Measurements from ENCODE around the gene POLE. TPM values are rescaled to one million over a fixed set of nuclear protein-coding genes. Genes with fewer than 3 reads are reported as not detected.

Gene POLE
- total and polyA plus RNA-seq, 4 donors, result 7.6 to 39.2 (median 19.7) TPM

DNA sequence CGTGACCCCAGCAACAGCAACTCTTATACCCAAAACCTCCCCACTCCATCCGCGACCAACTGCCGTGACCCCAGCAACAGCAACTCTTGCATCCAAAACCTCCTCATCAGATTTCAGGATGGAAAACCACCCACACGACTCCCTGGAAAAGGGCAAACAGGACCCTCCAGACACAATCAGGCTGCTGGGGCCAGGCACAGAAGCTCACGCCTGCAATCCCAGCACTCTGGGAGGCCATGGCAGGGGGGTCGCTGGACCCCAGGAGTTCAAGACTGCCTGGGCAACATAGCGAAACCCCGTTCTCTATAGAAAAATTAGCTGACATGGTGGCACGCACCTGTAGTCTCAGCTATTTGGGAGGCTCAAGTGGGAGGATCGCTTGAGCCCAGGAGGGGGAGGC, 43.2 kb upstream of the POLE start (continued):
- TF ChIP-seq, protein P1, sequence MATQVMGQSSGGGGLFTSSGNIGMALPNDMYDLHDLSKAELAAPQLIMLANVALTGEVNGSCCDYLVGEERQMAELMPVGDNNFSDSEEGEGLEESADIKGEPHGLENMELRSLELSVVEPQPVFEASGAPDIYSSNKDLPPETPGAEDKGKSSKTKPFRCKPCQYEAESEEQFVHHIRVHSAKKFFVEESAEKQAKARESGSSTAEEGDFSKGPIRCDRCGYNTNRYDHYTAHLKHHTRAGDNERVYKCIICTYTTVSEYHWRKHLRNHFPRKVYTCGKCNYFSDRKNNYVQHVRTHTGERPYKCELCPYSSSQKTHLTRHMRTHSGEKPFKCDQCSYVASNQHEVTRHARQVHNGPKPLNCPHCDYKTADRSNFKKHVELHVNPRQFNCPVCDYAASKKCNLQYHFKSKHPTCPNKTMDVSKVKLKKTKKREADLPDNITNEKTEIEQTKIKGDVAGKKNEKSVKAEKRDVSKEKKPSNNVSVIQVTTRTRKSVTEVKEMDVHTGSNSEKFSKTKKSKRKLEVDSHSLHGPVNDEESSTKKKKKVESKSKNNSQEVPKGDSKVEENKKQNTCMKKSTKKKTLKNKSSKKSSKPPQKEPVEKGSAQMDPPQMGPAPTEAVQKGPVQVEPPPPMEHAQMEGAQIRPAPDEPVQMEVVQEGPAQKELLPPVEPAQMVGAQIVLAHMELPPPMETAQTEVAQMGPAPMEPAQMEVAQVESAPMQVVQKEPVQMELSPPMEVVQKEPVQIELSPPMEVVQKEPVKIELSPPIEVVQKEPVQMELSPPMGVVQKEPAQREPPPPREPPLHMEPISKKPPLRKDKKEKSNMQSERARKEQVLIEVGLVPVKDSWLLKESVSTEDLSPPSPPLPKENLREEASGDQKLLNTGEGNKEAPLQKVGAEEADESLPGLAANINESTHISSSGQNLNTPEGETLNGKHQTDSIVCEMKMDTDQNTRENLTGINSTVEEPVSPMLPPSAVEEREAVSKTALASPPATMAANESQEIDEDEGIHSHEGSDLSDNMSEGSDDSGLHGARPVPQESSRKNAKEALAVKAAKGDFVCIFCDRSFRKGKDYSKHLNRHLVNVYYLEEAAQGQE (IDR thresholded peaks at IDR 0.05), result no peak

DNA sequence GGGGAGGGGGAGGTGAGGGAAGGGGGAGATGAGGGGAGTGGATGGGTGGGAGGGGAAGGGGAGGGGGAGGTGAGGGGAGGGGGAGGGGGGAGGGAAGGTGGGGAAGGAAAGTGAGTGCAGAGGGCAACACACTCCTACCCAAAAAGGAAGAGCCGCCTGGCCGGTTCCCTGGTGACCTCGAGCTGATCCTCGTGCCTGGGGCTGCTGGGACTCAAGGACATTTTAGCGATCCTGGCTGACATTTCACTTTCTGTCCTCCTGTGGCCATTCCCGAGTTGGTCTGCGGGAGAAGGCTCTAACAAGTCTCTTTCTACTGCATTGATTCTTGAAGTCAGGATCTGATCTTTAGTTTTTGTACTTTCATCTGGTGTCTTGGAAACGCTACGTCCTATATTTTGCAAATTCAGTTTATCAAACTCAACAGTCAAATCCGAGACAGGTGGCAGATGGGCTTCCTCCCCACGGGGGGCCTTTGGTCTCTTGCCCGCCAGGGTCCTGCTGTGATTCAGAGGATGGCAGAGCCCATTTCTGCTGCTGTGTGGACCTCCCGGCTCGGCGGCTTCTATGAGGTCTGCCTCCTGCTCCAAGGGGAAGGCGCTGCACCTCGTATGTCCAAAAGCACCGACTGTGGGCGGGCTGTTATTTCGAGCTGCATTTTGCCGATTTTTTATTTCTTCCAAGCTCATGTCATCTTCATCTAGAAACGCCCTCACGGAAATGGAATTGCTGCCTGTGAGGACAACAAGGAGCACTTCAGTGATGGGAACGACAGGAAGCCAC, 42.6 kb upstream of the POLE start:
- Histone ChIP-seq H3K4me1 (ENCODE audit: control insufficient read depth in 4 of 4, insufficient read depth in 4 of 4, low read length in 3 of 4) (no peaks in the 10 kb centered on the region), H3K36me3 (ENCODE audit: control insufficient read depth in 4 of 4, insufficient read depth in 3 of 4, low read depth in 1 of 4, low read length in 3 of 4) (peaks cover 19 to 83% (median 53%) of the 10 kb centered on the region in 4 donors), H3K27me3 (ENCODE audit: control insufficient read depth in 4 of 4, insufficient read depth in 4 of 4, low read length in 3 of 4) (no peaks in the 10 kb centered on the region), H3K9ac (ENCODE audit: low read depth in 1 of 2, low read length in 2 of 2) (no peak overlapping the region), H3K27ac (ENCODE audit: low read depth in 1 of 2, low read length in 2 of 2) (no peak overlapping the region), H3K4me3 (ENCODE audit: low read depth in 1 of 3, low read length in 3 of 3) (no peak overlapping the region), H3K9me3 (ENCODE audit: control insufficient read depth in 4 of 4, low read length in 3 of 4) (no peaks in the 10 kb centered on the region)
- no peak for TF ChIP-seq RXRA (IDR thresholded peaks at IDR 0.05)
- no peak for TF ChIP-seq TAF1 (conservative IDR thresholded peaks at IDR 0.05)
- 90% methylated on average over 24 of the region's 24 CpGs for WGBS
- DNase-seq (ENCODE audit: low spot score), result no peak

DNA sequence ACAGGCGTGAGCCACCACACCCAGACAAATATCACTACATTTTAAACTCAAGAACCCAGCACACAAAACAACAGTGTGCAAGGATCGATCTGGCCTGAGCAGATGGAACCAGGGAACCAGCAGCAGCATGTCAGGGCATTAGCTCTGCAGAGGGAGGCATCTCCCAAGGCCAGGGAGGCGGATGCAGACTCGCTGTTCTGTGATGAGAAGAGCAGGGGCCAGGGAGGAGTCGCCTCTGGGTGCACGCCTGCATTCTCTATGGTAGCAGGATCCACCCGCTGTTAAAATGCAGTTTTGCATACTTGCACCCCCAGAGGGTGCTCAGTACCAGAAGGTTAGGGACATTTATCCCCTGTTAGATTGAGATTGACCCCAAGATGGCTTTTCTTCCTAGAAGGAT, 41.4 kb upstream of the POLE start:
- no peak overlapping the region for H3K9ac ChIP-seq (ENCODE audit: low read depth in 1 of 2, low read length in 2 of 2)
- H3K4me3 ChIP-seq (ENCODE audit: low read depth in 1 of 3, low read length in 3 of 3), result no peak overlapping the region
- no peaks in the 10 kb centered on the region for H3K4me1 ChIP-seq (ENCODE audit: control insufficient read depth in 4 of 4, insufficient read depth in 4 of 4, low read length in 3 of 4)
- WGBS, result 97% methylated on average over 7 of the region's 7 CpGs
- H3K36me3 ChIP-seq (ENCODE audit: control insufficient read depth in 4 of 4, insufficient read depth in 3 of 4, low read depth in 1 of 4, low read length in 3 of 4), result peaks cover 14 to 84% (median 46%) of the 10 kb centered on the region in 4 donors
- H3K27ac ChIP-seq (ENCODE audit: low read depth in 1 of 2, low read length in 2 of 2), result no peak overlapping the region
- TF ChIP-seq FOXA1 (IDR thresholded peaks at IDR 0.05), result no peak
- no peak for TF ChIP-seq TAF1 (conservative IDR thresholded peaks at IDR 0.05)
- no peak for TF ChIP-seq YY1 (IDR thresholded peaks at IDR 0.05)
- TF ChIP-seq GABPA (IDR thresholded peaks at IDR 0.05 in 1 of 2, conservative IDR thresholded peaks at IDR 0.05 in 1 of 2), result no peak
- no peak for TF ChIP-seq EGR1 (IDR thresholded peaks at IDR 0.05; ENCODE audit: low read depth in 2 of 2)
- no peak for TF ChIP-seq HNF4G (IDR thresholded peaks at IDR 0.05)
- TF ChIP-seq, protein P2, sequence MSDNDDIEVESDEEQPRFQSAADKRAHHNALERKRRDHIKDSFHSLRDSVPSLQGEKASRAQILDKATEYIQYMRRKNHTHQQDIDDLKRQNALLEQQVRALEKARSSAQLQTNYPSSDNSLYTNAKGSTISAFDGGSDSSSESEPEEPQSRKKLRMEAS (IDR thresholded peaks at IDR 0.05), result no peak
- TF ChIP-seq, protein P3, sequence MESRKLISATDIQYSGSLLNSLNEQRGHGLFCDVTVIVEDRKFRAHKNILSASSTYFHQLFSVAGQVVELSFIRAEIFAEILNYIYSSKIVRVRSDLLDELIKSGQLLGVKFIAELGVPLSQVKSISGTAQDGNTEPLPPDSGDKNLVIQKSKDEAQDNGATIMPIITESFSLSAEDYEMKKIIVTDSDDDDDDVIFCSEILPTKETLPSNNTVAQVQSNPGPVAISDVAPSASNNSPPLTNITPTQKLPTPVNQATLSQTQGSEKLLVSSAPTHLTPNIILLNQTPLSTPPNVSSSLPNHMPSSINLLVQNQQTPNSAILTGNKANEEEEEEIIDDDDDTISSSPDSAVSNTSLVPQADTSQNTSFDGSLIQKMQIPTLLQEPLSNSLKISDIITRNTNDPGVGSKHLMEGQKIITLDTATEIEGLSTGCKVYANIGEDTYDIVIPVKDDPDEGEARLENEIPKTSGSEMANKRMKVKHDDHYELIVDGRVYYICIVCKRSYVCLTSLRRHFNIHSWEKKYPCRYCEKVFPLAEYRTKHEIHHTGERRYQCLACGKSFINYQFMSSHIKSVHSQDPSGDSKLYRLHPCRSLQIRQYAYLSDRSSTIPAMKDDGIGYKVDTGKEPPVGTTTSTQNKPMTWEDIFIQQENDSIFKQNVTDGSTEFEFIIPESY (IDR thresholded peaks at IDR 0.05), result no peak
- TF ChIP-seq SP1 (IDR thresholded peaks at IDR 0.05), result no peak
- no peak for TF ChIP-seq JUND (IDR thresholded peaks at IDR 0.05)
- no peak for TF ChIP-seq RXRA (IDR thresholded peaks at IDR 0.05)
- no peak for TF ChIP-seq RAD21 (IDR thresholded peaks at IDR 0.05)
- TF ChIP-seq, protein P4, sequence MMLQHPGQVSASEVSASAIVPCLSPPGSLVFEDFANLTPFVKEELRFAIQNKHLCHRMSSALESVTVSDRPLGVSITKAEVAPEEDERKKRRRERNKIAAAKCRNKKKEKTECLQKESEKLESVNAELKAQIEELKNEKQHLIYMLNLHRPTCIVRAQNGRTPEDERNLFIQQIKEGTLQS (IDR thresholded peaks at IDR 0.05), result no peak
- TF ChIP-seq, protein P1 (IDR thresholded peaks at IDR 0.05), result no peak
- TF ChIP-seq HNF4A (conservative IDR thresholded peaks at IDR 0.05), result no peak
- TF ChIP-seq NR2F2 (IDR thresholded peaks at IDR 0.05), result no peak
- no peaks in the 10 kb centered on the region for H3K9me3 ChIP-seq (ENCODE audit: control insufficient read depth in 4 of 4, low read length in 3 of 4)
- DNase-seq (ENCODE audit: low spot score), result no peak
- H3K27me3 ChIP-seq (ENCODE audit: control insufficient read depth in 4 of 4, insufficient read depth in 4 of 4, low read length in 3 of 4), result no peaks in the 10 kb centered on the region
